HTR-8/SVneo (cell line): ENCODE measurements around the gene KIF2A.

Experiments used
- DNase-seq: peaks from one replicate; pipeline ENCODE4 v3.0.0; 2011; ENCODE audit warnings: low spot score, mixed read lengths; ENCODE audit not compliant: insufficient read length
- FAIRE-seq: peaks from 2 replicates; lab custom pipeline; 2011; peaks lifted over from hg19 to GRCh38; lab: Jason Lieb, UNC

Gene KIF2A

GRCh38 chr5:62326702-62327101 is 20.7 kb downstream of the KIF2A start:
- DNase-seq = no peak
- no peak for FAIRE-seq

- FAIRE-seq (no peak), DNase-seq (no peak)
These were observed 21.4 kb downstream of the KIF2A start for GRCh38 chr5:62327138-62328053.

- DNase-seq (no peak), FAIRE-seq (no peak)
These were observed 22.9 kb downstream of the KIF2A start for GRCh38 chr5:62328772-62329491.

GRCh38 chr5:62330302-62330701 is 24.3 kb downstream of the KIF2A start:
- DNase-seq (no peak), FAIRE-seq (no peak)

GRCh38 chr5:62331921-62332320 is 25.9 kb downstream of the KIF2A start:
- FAIRE-seq = no peak

GRCh38 chr5:62333250-62333794 is 27.3 kb downstream of the KIF2A start:
- DNase-seq (no peak), FAIRE-seq (peak; percentile 36)

More at GRCh38 chr5:62331921-62332320, 25.9 kb downstream of the KIF2A start:
- no peak for DNase-seq

- FAIRE-seq = no peak
These were observed 28.1 kb downstream of the KIF2A start for GRCh38 chr5:62334082-62334481.

GRCh38 chr5:62340392-62340791 is 34.4 kb downstream of the KIF2A start:
- FAIRE-seq (no peak), DNase-seq (no peak)

More at GRCh38 chr5:62334082-62334481, 28.1 kb downstream of the KIF2A start:
- DNase-seq = no peak

GRCh38 chr5:62340979-62341378 is 35.0 kb downstream of the KIF2A start:
- FAIRE-seq (no peak), DNase-seq (no peak)

GRCh38 chr5:62341783-62342475 is 35.9 kb downstream of the KIF2A start:
- DNase-seq = no peak
- FAIRE-seq = no peak

- no peak for FAIRE-seq
- DNase-seq = no peak
These were observed 36.5 kb downstream of the KIF2A start for GRCh38 chr5:62342476-62342837.

GRCh38 chr5:62343428-62343827 is 37.4 kb downstream of the KIF2A start:
- DNase-seq = no peak

GRCh38 chr5:62346748-62347147 is 40.7 kb downstream of the KIF2A start:
- no peak for DNase-seq

More at GRCh38 chr5:62343428-62343827, 37.4 kb downstream of the KIF2A start:
- no peak for FAIRE-seq

GRCh38 chr5:62347928-62348327 is 41.9 kb downstream of the KIF2A start:
- FAIRE-seq (no peak), DNase-seq (no peak)

More at GRCh38 chr5:62346748-62347147, 40.7 kb downstream of the KIF2A start:
- no peak for FAIRE-seq

GRCh38 chr5:62348723-62349481 is 42.9 kb downstream of the KIF2A start:
- no peak for FAIRE-seq
- no peak for DNase-seq

GRCh38 chr5:62354028-62354874 is 48.2 kb downstream of the KIF2A start:
- no peak for FAIRE-seq

GRCh38 chr5:62362701-62363100 is 56.7 kb downstream of the KIF2A start:
- FAIRE-seq (no peak), DNase-seq (no peak)

More at GRCh38 chr5:62354028-62354874, 48.2 kb downstream of the KIF2A start:
- DNase-seq = peak; percentile 39

GRCh38 chr5:62369039-62369438 is 63.0 kb downstream of the KIF2A start:
- no peak for FAIRE-seq
- DNase-seq = no peak

- no peak for DNase-seq
- FAIRE-seq = no peak
These were observed 65.4 kb downstream of the KIF2A start for GRCh38 chr5:62371409-62371808.
